Testis (tissue), 3 donors: Measurements from ENCODE around the gene BEAN1. TPM values are rescaled to one million over a fixed set of nuclear protein-coding genes. Genes with fewer than 3 reads are reported as not detected.

ENCODE experiments used
- DNase-seq: peaks from one replicate; pipeline ENCODE4 v3.0.0-alpha.2; 2019
- H3K27ac ChIP-seq, 2 donors: fragments of 200-600 bp; sonication (generic); one replicate each; pipeline ENCODE4 v1.5.1; 2019
- H3K27me3 ChIP-seq: fragments of 200-600 bp; sonication (generic); one replicate; pipeline ENCODE4 v1.5.1; 2019
- H3K36me3 ChIP-seq: fragments of 200-600 bp; sonication (generic); one replicate; pipeline ENCODE4 v1.5.1; 2017; ENCODE audit warnings: low read depth; ENCODE audit errors: missing control alignments
- H3K4me1 ChIP-seq: fragments of 200-600 bp; sonication (generic); one replicate; pipeline ENCODE4 v1.5.1; 2019
- H3K4me3 ChIP-seq, 2 donors: fragments of 200-600 bp; sonication (generic); one replicate each; pipeline ENCODE4 v1.5.1; 2017 to 2019
- H3K9me3 ChIP-seq: fragments of 200-600 bp; sonication (generic); one replicate; pipeline ENCODE4 v1.5.1; 2017
- POLR2A ChIP-seq: fragments of 450-650 bp; IDR thresholded peaks from one replicate; pipeline ENCODE4 v1.6.1; 2017; ENCODE audit warnings: antibody characterized with exemption, mild to moderate bottlenecking, moderate library complexity
- WGBS, 2 donors: methylation state at CpG; one replicate each; pipeline ENCODE4 v1.1.5; 2018; 5-methylcytosine and 5-hydroxymethylcytosine counted together
- intact Hi-C: fragments of 100-400 bp; cut with DNase I; formaldehyde crosslinking; loops from one replicate; pipeline ENCODE4 v1.15.1; 2023; ENCODE audit warnings: low total_unique reads
- polyA plus RNA-seq: library from polyadenylated mRNA; stranded (reverse); fragments of 350-450 nt; fragmentation: Illumina TruSeq; extraction: RNeasy Lipid Tissue Mini Kit (QIAGEN cat#74804); gene quantifications from one replicate; pipeline ENCODE4 v1.2.3, GENCODE V29; 2014; ENCODE audit warnings: low read depth, low replicate concordance; ENCODE audit not compliant: insufficient read depth
- total RNA-seq, 2 donors: library from RNA; depleted of rRNA; stranded (reverse); fragments of >200 nt; gene quantifications; one replicate each; pipeline ENCODE4 v1.2.3, GENCODE V29; 2016
- TF ChIP-seq, protein P1 (sequence below), 3 experiments: fragments of 450-650 bp in 2 of 3; fragments of 200-600 bp in 1 of 3; sonication (generic) in 1 of 3; IDR thresholded peaks; one replicate each; pipeline ENCODE4 v1.5.1; 2016 to 2019; ENCODE audit warnings: antibody characterized with exemption in 3 of 3, mild to moderate bottlenecking in 2 of 3, moderate library complexity in 1 of 3

Gene BEAN1
- total and polyA plus RNA-seq, 3 donors from 2014 or later = 4.2 to 18.0 (median 6.1) TPM

DNA sequence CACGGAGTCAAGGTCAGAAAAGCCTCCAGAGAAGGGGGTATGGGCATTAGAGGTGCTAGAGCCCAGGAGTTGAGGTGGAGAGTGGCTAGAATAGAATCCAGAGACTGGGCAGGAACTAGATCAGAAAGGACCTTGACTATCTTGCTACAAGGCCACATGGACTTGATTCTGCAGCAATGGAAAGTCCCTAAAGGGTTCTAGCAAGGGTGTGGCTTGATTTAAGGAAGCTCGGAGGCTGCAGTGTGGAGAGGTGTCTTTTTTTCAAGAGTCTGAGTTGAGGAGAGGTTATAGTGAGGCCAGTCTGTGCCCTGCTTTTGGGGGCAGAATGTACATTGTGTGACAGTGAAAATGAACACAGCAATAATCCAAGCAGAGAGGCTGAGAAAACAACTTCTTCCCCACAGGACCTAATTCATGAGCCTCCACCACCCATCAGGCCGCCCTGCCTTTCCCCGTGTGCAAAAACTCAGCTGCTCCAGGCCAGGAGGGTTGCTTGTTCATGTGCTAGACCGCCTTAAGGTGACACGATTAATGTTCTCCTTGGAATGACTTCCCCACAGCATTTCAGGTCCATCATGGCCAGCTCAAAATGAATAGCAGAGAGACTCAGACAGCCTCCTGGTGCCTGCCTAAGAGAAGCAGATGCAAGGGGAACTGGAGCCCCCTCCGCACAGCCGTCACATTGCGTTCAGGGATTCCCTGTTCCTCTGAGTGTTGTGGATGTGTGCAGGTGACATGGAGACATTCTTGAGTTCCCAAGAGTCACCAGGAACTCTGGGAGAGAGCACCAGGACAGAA, 8.7 kb upstream of the BEAN1 start:
- no peak for DNase-seq
- 66 to 74% methylated on average over 9 of the region's 9 CpGs for WGBS, 2 donors
- TF ChIP-seq POLR2A = no peak
- TF ChIP-seq, protein P1, sequence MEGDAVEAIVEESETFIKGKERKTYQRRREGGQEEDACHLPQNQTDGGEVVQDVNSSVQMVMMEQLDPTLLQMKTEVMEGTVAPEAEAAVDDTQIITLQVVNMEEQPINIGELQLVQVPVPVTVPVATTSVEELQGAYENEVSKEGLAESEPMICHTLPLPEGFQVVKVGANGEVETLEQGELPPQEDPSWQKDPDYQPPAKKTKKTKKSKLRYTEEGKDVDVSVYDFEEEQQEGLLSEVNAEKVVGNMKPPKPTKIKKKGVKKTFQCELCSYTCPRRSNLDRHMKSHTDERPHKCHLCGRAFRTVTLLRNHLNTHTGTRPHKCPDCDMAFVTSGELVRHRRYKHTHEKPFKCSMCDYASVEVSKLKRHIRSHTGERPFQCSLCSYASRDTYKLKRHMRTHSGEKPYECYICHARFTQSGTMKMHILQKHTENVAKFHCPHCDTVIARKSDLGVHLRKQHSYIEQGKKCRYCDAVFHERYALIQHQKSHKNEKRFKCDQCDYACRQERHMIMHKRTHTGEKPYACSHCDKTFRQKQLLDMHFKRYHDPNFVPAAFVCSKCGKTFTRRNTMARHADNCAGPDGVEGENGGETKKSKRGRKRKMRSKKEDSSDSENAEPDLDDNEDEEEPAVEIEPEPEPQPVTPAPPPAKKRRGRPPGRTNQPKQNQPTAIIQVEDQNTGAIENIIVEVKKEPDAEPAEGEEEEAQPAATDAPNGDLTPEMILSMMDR (IDR thresholded peaks at IDR 0.05) = no peak

DNA sequence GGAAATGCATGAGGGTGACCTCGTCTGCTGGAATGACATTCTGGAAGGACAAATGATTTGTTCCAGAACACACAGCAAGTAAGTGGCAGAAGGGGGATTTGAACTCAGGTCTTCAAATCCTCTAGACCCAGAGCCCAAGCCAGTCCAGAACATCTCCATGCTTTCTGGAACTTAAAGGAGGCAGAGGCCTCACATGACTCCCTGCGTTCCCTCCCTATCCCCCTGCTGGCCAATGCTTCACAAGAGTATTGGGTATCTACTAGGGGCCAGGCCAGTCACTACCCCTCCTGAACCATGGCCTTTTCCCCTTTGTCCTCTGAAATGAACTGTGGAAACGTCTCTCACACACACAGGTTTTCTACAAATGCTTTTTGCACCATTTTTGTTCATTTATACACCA, 7.6 kb upstream of the BEAN1 start:
- no peaks in the 10 kb centered on the region for H3K9me3 ChIP-seq

More for the DNA sequence above, 8.7 kb upstream of the BEAN1 start:
- Histone ChIP-seq H3K36me3 (no peaks in the 10 kb centered on the region), H3K9me3 (no peaks in the 10 kb centered on the region), H3K4me1 (no peaks in the 10 kb centered on the region), H3K4me3 (no peak overlapping the region), H3K27ac (no peak overlapping the region), H3K27me3 (no peaks in the 10 kb centered on the region)
- intact Hi-C loops = no loop called here

DNA sequence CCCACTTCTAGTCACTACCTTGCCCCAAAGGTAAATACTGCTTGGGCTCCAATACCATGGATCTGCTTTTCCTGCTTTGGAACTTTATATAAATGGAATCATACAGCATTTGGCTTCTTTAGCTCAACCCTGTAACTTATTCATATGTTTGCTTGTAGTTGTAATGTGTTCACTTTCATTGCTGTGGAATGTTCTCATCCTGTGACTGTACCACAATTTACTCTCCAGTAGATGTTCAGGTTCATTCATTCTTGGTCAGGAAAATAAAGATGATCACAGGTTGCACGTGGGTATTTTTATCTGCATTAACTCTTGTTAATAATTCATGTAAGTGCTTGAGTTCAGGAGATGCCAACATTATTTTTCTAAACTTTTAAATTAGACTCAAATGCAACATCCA, 6.7 kb upstream of the BEAN1 start:
- TF ChIP-seq POLR2A = no peak
- TF ChIP-seq, protein P1 (IDR thresholded peaks at IDR 0.05) = no peak
- no peak for DNase-seq
- WGBS, 2 donors = 40 to 63% methylated on average over 1 of the region's 1 CpG
- H3K27me3 ChIP-seq = no peaks in the 10 kb centered on the region
- no peak overlapping the region for H3K4me3 ChIP-seq
- H3K4me1 ChIP-seq = no peaks in the 10 kb centered on the region
- no peaks in the 10 kb centered on the region for H3K9me3 ChIP-seq
- intact Hi-C loops = no loop called here
- H3K36me3 ChIP-seq = no peaks in the 10 kb centered on the region
- no peak overlapping the region for H3K27ac ChIP-seq

More for the DNA sequence above, 7.6 kb upstream of the BEAN1 start:
- H3K36me3 ChIP-seq = no peaks in the 10 kb centered on the region
- TF ChIP-seq, protein P1 (IDR thresholded peaks at IDR 0.05) = no peak
- no peak for TF ChIP-seq POLR2A
- H3K4me3 ChIP-seq = no peak overlapping the region
- H3K27ac ChIP-seq = no peak overlapping the region
- H3K4me1 ChIP-seq = no peaks in the 10 kb centered on the region
- no peaks in the 10 kb centered on the region for H3K27me3 ChIP-seq
- 61 to 69% methylated on average over 3 of the region's 3 CpGs for WGBS, 2 donors
- intact Hi-C loops = no loop called here
- no peak for DNase-seq

DNA sequence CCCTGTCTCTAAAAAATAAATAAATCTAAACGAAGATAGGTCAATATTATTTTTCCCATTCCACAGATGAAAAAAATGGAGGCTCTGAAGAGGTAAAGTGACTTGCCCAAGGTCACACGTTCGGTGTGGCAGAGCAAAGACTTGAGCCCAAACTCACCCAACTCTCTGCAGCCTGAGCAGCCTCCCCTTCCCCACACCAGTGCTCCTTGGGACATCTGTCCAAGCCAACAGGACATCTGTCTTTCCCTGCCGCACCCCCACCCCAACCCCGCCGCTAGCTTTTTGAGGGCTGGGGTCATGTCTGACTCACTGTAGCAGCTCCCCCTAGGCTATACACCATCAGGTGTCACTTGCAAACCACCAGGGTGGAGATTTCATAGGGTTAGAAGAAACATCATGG, 5.2 kb upstream of the BEAN1 start:
- no peak for TF ChIP-seq POLR2A
- TF ChIP-seq, protein P1 (IDR thresholded peaks at IDR 0.05) = no peak
- Histone ChIP-seq H3K9me3 (no peaks in the 10 kb centered on the region), H3K4me3 (no peak overlapping the region), H3K4me1 (peaks cover 5% of the 10 kb centered on the region), H3K27me3 (no peaks in the 10 kb centered on the region), H3K36me3 (no peaks in the 10 kb centered on the region), H3K27ac (no peak overlapping the region)
- intact Hi-C loops = no loop called here
- DNase-seq = no peak
- WGBS, 2 donors = 79 to 89% methylated on average over 6 of the region's 6 CpGs

DNA sequence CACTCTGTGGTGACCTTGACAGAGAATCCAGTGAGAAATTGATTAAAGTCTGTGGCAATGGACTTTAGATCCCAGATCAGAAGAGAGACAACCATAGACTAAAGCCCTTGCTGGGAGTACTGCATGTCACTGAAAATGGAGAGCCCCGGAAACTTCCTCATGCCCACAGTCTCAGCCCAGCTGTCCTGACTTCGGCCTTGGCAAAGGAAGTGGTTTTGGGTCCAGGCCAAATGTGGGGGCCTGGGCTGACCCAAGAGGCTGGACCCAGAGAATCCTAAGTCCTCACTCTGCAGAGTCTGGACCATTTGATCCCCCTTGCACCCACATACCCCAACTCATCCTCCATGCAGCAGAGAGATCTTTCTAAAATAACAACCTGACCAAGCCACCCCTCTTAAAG, 4.7 kb upstream of the BEAN1 start:
- 71 to 75% methylated on average over 2 of the region's 2 CpGs for WGBS, 2 donors
- intact Hi-C loops = no loop called here
- peaks cover 5% of the 10 kb centered on the region for H3K4me1 ChIP-seq
- H3K27me3 ChIP-seq = no peaks in the 10 kb centered on the region
- H3K27ac ChIP-seq = no peak overlapping the region
- TF ChIP-seq, protein P1 (IDR thresholded peaks at IDR 0.05) = no peak
- TF ChIP-seq POLR2A = no peak
- no peak for DNase-seq
- no peak overlapping the region for H3K4me3 ChIP-seq
- H3K36me3 ChIP-seq = no peaks in the 10 kb centered on the region
- no peaks in the 10 kb centered on the region for H3K9me3 ChIP-seq
